Fibroblast of skin of right biceps (primary cell): ENCODE data around the gene CDK6.
"Not testable (repeated sequence)": the region's sequence is repeated elsewhere in the genome, so short reads cannot be mapped to it uniquely, and the experiment has no call there.

ENCODE experiments used
- DNase-seq: peaks from one replicate; pipeline ENCODE4 v3.0.0-alpha.2; 2013

Gene CDK6

GRCh38 chr7:92836489-92836999, at the start of gene CDK6:
CDK6 (minus strand) TSS chr7:92836573; CDS start chr7:92833323, 3,250 bp downstream.
- DNase-seq, result peak; percentile 76

GRCh38 chr7:92886039-92886438, 49.7 kb upstream of the CDK6 start:
- DNase-seq, result not testable (repeated sequence)

GRCh38 chr7:92884218-92884617, 47.8 kb upstream of the CDK6 start:
- no peak for DNase-seq

- no peak for DNase-seq
Observed at GRCh38 chr7:92882760-92883159, 46.4 kb upstream of the CDK6 start.

- no peak for DNase-seq
Observed at GRCh38 chr7:92881091-92881485, 44.7 kb upstream of the CDK6 start.

- peak; percentile 22 for DNase-seq
Observed at GRCh38 chr7:92880212-92881090, 44.1 kb upstream of the CDK6 start.

GRCh38 chr7:92877367-92877766, 41.0 kb upstream of the CDK6 start:
- no peak for DNase-seq

- no peak for DNase-seq
Observed at GRCh38 chr7:92876836-92877235, 40.5 kb upstream of the CDK6 start.

- peak; percentile 28 for DNase-seq
Observed at GRCh38 chr7:92875719-92876118, 39.3 kb upstream of the CDK6 start.

- DNase-seq, result no peak
Observed at GRCh38 chr7:92875173-92875572, 38.8 kb upstream of the CDK6 start.

- no peak for DNase-seq
Observed at GRCh38 chr7:92874567-92874966, 38.2 kb upstream of the CDK6 start.

GRCh38 chr7:92873776-92874175, 37.4 kb upstream of the CDK6 start:
- DNase-seq, result peak; percentile 23

- DNase-seq, result peak; percentile 45
Observed at GRCh38 chr7:92872701-92873100, 36.3 kb upstream of the CDK6 start.

- DNase-seq, result no peak
Observed at GRCh38 chr7:92868683-92869293, 32.4 kb upstream of the CDK6 start.

GRCh38 chr7:92864169-92864568, 27.8 kb upstream of the CDK6 start:
- DNase-seq, result not testable (repeated sequence)

- DNase-seq, result no peak
Observed at GRCh38 chr7:92856436-92856835, 20.1 kb upstream of the CDK6 start.

GRCh38 chr7:92854501-92855238, 18.3 kb upstream of the CDK6 start:
- no peak for DNase-seq

- peak; percentile 36 for DNase-seq
Observed at GRCh38 chr7:92851732-92852131, 15.4 kb upstream of the CDK6 start.

GRCh38 chr7:92850516-92850915, 14.1 kb upstream of the CDK6 start:
- DNase-seq, result no peak

GRCh38 chr7:92849322-92849721, 12.9 kb upstream of the CDK6 start:
- DNase-seq, result peak; percentile 38

- no peak for DNase-seq
Observed at GRCh38 chr7:92848851-92849250, 12.5 kb upstream of the CDK6 start.

- DNase-seq, result no peak
Observed at GRCh38 chr7:92848441-92848840, 12.1 kb upstream of the CDK6 start.

GRCh38 chr7:92847305-92847704, 10.9 kb upstream of the CDK6 start:
- no peak for DNase-seq
